GM19328 (cell line): Measurements from ENCODE around the gene AUTS2.

Experiments used
- ATAC-seq: cut with Tn5 transposase; IDR thresholded peaks from one replicate; pipeline ENCODE4 v1.9.1; 2021; ENCODE audit warnings: mild to moderate bottlenecking, moderate library complexity; ENCODE audit not compliant: unreplicated experiment

Gene AUTS2

DNA sequence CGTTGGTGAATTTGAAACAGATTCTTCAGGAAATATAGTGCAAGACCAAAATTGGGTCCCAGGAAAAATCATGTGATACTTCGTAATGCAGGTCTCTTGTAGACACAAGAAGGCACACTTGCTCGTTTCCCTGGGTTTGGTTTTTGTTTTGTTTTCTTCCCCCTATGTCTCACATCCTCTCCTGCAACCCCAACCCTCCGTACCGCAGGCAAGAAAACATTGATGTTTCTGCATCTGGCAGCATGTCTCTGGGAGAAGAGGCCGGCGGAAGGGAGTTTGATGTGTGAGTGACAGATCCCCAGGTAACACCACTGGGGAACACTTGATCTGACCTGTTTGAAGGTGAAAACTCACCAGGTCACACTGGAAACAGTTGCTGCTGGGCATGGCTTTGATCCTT lies 718.5 kb downstream of the AUTS2 start:
- no peak for ATAC-seq

DNA sequence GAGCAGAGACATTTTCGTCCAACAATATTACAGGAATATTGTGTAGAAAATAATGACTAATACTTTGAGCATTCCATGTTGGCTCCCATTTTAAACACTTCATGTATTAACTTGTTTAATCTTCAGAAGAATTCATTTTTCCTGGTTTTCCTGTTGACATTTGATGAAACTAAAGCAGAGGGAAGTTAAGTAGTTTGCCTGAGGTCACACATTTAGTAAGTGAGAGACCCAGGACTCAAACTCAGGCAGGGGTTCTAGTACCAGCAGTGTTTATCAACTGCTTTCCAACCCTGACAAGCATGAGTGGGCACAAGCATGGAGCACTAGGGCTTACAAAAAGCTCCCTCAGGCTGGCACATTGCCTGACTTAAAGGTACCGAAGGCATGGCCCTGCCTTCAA lies 719.1 kb downstream of the AUTS2 start:
- no peak for ATAC-seq

DNA sequence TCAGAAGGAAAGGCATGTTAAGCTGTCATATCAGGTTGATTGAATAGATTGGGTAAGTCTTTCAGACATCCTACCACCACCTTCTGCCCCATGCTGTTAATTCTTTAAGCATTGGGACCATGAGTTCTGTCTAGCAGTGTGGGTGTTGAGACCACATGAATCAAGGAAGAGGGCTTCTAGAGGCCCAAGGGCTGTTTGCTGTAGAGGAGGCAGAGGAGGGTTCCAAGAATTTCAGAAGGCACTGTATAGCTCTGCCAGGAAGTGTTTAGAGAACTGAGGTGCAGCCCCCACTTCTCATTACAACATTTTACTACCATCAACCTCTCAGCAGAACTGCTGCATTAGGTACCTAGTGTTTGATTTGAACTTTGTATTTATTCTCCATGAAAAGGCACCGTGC lies 720.2 kb downstream of the AUTS2 start:
- ATAC-seq: no peak

- no peak for ATAC-seq
These were observed 720.8 kb downstream of the AUTS2 start for GRCh38 chr7:70319057-70319456.

DNA sequence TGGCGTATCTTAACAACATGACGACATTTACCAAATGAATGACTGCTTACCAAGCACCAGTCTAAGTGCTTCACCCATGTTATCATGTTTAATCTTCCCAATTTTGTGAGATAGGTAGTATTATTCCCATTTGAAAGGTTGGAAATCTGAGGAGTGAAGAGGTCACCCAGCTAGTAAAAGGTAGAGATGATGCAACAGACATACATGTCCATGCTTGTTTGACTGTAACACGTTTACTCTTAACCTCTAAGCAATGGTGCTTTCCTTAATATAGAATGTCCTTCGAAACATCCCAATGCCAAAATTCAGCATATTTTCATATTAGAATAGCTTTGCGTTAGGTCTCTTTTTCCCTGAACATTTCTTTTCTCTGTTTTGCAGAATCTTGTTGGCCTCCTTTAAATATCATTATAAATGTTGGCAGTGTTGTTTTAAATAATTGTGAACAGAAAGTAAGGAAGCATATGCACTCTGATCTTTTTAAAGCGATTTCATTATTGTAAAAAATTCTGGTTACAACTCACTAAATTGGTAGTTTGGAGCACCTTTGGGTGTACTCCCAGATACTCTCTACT lies 722.8 kb downstream of the AUTS2 start:
- ATAC-seq: no peak

DNA sequence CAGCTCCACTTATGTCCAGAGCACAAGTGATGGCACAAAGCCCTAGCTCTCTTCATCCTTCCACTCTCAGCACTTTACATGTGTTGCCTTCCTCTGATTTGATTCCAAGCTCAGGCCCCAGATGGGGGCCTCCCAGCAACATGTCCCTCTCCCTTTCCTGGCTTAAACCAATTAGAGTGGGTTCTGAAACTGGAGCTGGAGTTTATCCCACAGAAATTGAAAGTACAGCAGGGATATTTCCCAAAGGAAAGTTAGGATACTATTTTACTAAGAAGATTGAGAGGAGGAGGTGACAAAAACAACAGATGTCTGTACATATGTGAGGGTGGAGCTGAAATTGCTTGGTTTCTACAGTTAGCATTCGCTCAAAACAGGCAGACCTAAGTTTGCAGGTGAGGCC lies 724.6 kb downstream of the AUTS2 start:
- no peak for ATAC-seq

DNA sequence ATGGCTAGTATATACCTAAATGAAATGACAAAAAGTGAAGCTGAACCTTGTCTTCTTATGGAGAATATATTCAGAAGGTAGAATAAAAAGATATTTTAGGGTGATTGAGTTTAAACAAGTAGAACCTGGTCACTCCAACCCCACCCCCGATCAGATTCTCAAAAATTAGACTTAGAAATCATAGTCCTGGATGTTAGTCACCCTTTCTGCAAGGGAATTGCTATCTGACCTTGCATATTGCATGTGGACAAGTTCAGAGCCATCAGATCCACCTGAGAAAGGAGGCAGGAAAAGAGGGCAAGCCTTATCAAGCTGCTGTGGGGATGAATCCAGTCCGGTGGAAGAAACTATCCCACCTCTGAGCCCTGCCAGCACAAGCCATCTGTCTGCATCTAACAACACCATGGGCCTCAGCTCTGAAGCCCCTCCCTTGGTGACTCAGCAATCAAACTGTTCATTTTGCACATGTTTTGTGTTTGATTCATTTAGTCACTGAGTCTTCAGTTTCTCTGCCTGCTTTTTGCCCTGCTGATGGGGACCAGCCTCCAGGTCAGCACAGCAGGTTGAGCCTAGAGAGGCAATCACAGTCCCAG lies 727.3 kb downstream of the AUTS2 start:
- ATAC-seq: no peak

GRCh38 chr7:70334295-70334694 lies 736.0 kb downstream of the AUTS2 start:
- no peak for ATAC-seq

- ATAC-seq: no peak
These were observed 736.6 kb downstream of the AUTS2 start for GRCh38 chr7:70334871-70335270.

DNA sequence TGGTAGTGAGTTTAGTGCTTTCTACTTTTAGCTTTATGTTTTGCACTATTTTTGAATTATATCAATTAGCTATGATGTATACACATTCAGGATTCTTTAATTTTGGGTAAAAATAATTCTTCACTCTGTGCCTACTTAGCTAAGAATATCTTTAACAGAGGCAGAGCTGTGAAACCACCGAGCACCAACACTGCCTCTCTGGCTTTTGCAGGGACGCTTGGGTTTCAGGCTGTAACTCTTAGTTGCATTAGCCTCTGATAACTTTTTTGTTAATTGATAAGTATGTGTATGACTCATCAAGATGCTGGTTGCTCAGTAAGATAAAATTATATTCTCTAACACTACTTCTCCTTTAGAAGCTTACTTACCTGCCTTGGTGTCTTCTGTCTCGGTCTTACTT lies 738.3 kb downstream of the AUTS2 start:
- no peak for ATAC-seq

DNA sequence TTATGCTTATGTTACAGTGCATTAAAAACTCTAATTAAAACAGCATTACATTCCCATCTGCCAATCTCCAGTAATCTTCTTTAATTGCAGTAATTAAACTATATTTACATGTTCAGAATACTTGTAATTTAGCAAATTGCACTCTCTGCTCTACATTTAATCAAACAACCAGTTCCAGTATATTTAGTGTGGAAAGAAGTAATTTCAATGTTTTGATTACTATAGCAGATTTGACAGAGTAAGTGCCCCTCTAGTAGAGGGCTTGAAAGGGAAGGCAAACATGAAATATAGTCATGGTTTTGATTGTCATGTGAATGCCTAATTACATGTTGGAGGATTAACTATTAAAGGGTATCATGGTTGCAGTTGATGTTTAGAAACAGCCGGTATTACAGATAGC lies 739.7 kb downstream of the AUTS2 start:
- ATAC-seq: no peak

GRCh38 chr7:70340236-70340635 lies 742.0 kb downstream of the AUTS2 start:
- no peak for ATAC-seq

DNA sequence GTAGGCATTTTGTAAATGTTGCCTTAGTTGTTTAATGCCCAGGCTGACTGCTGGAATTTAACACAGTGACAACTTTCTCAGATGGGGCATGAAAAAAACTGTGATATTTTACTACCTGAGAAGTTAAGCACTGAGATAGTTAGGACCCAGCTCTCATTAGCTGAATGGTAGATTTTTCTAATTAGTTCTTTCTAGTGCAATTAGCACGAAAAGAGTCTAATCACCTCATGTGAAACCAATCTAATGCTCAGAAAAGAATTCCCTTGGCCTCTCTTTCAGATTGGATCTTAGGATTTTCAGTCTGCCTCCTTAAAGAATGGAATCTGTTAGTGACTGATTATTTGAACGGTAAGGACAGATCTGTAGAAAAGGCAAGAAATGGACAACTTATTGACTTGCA lies 743.2 kb downstream of the AUTS2 start:
- ATAC-seq: no peak

DNA sequence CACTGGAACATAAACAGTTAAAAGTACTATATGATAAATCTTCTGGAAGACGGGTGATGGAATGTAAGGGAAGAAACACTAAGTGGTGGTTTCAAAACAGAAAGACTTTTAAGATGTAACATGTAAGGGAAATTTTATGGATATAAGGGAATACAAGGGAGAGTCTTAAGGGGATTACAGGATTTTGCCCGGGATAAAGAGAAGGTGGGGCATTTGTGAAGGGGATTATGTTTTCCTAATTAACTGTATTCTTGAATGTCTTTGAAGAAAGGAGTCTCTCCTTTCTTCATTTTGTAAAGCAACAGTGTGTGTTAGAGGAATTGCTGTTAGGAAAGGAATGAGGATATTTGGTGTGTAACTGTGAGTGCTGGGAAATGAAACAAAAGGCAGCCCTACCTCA lies 745.2 kb downstream of the AUTS2 start:
- no peak for ATAC-seq

GRCh38 chr7:70344726-70345125 lies 746.5 kb downstream of the AUTS2 start:
- no peak for ATAC-seq

DNA sequence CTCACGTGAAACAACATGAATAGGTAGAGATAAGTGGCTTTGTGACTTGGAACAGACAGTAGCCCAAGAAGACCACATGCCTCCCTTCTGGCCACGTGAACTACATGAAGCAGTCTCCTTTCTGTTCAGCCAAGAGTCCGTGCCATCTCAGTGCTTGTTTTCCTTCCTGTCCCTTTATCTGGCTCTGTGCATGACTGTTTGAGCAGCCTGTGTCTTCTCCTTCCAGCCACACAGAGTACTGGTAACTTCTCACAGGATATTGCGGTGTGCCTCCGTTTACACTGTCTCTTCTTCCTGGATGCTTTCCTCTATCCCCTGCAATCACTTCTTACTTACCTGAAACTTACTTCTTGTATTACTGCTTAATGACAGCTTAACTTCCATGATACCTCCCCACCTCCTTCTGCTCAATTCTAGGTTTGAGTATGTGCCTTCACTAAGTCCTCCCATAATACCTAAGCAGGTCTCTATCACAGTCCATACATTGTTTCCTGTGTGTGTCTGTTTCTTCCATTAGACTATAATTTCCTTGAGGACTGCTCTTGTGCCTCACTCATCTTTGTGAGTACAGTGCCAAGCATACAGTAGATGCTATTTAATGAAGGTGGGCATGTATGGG lies 748.7 kb downstream of the AUTS2 start:
- ATAC-seq: no peak

- peak; percentile 95 for ATAC-seq
These were observed 749.4 kb downstream of the AUTS2 start for GRCh38 chr7:70347463-70348254.

- ATAC-seq: no peak
These were observed 750.8 kb downstream of the AUTS2 start for GRCh38 chr7:70349031-70349430.

DNA sequence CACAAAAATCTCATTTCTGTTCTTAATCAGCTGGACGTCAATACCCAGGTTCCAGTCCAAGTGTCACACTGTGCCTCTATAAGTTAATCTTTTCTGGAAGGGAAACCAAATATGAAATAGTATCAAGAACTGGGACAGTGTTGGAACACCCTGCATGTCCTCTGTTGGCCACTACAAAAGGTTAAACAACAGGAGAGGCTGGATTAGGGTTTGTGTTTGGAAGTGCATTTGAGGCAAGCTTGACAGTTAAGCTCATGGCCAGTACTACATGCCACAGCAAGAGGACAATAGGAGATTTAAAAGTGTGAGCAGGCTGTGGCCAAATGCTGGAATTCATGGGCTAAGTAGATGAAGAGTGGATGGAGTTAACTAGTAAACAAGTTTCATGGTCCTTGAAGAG lies 751.5 kb downstream of the AUTS2 start:
- no peak for ATAC-seq

GRCh38 chr7:70352088-70352487 lies 753.8 kb downstream of the AUTS2 start:
- no peak for ATAC-seq

- no peak for ATAC-seq
These were observed 754.6 kb downstream of the AUTS2 start for GRCh38 chr7:70352906-70353305.

DNA sequence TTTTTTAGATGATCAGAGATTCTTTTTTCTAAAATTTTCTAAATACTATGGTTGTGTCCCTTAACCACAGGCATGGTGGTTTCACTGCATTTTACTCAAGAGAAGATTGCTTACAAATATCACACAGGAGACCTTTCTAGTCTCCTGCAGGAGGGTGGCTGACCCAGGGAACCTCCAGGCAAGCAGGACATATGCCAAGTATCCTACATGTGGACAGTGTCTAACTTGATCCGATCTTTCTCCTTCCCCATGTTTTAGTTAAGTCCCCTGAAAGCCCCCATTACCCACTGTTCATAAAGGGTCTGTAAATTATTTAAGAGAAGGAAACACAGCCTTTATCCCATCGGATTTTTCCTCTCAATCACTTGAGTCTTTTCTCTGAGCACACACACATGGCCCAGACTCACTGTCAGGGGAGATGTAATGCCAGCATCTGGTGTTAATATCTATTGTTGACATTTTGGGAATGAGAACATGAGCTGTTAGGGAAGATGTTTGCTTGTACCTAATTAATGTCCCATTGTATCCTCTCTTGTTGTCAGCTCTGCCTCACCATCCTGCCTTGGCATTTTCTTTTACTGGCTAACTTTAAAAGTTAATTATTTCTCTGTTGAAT lies 755.2 kb downstream of the AUTS2 start:
- no peak for ATAC-seq
